ENCODE data around the gene ORC4.

DNA sequence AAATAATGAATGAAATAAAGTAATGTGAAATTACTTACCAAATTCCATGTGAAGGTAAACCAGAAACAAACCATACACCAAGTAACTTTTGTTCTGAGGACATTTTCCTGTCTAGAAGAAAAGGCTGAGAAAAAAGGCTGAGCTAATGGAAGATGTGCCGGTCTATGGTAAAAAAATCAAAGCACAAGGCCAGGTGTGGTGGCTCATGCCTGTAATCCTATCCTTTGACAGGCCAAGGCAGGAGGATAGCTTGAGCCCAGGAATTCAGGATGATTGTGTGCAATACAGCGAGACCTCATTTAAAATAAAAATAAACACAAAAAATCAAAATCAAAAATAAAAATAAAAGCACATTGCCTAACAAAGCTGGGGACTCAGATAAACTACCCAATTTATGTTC lies 6.7 kb downstream of the ORC4 start:
- TF ChIP-seq, protein P1, sequence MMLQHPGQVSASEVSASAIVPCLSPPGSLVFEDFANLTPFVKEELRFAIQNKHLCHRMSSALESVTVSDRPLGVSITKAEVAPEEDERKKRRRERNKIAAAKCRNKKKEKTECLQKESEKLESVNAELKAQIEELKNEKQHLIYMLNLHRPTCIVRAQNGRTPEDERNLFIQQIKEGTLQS (IDR thresholded peaks at IDR 0.05; ENCODE audit: insufficient read depth, low read depth, low read length) = no peak
- TF ChIP-seq, protein P2, sequence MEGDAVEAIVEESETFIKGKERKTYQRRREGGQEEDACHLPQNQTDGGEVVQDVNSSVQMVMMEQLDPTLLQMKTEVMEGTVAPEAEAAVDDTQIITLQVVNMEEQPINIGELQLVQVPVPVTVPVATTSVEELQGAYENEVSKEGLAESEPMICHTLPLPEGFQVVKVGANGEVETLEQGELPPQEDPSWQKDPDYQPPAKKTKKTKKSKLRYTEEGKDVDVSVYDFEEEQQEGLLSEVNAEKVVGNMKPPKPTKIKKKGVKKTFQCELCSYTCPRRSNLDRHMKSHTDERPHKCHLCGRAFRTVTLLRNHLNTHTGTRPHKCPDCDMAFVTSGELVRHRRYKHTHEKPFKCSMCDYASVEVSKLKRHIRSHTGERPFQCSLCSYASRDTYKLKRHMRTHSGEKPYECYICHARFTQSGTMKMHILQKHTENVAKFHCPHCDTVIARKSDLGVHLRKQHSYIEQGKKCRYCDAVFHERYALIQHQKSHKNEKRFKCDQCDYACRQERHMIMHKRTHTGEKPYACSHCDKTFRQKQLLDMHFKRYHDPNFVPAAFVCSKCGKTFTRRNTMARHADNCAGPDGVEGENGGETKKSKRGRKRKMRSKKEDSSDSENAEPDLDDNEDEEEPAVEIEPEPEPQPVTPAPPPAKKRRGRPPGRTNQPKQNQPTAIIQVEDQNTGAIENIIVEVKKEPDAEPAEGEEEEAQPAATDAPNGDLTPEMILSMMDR (IDR thresholded peaks at IDR 0.05; ENCODE audit: control extremely low read depth in 1 of 3, insufficient read depth in 1 of 3, low read depth in 1 of 3, low read length in 3 of 3) = no peak
- TF ChIP-seq RXRA (IDR thresholded peaks at IDR 0.05; ENCODE audit: insufficient read depth, low read depth, low read length) = no peak
- TF ChIP-seq KDM5A (IDR thresholded peaks at IDR 0.05; ENCODE audit: low read length) = no peak
- TF ChIP-seq HDAC6 (IDR thresholded peaks at IDR 0.05; ENCODE audit: low read depth, low read length) = no peak

All from H1 (cell line).